Glomerular endothelial cell (primary cell): Measurements from ENCODE around the gene TREML4. TPM values are rescaled to one million over a fixed set of nuclear protein-coding genes. Genes with fewer than 3 reads are reported as not detected.

ENCODE experiments used
- DNase-seq: peaks from one replicate; pipeline ENCODE4 v3.0.0-alpha.2; 2011; ENCODE audit warnings: low read depth, low spot score; ENCODE audit errors: extremely low read depth
- total RNA-seq: library from RNA; depleted of rRNA; stranded (reverse); fragments of >200 nt; gene quantifications from 2 replicates; pipeline ENCODE4 v1.2.3, GENCODE V29; 2015

Gene TREML4
- total RNA-seq, 1 donor from 2014 or later = not detected

- no peak for DNase-seq
These were observed 55.5 kb downstream of the TREML4 start for GRCh38 chr6:41283600-41283999.

- DNase-seq = no peak
These were observed 56.6 kb downstream of the TREML4 start for GRCh38 chr6:41284726-41285125.

- no peak for DNase-seq
These were observed 58.6 kb downstream of the TREML4 start, which contains the start of gene TREM1 for GRCh38 chr6:41286544-41287346. TSS of gene TREM1 (minus strand) at chr6:41286682. CDS start at chr6:41286655, 27 bp downstream.

- no peak for DNase-seq
These were observed 60.0 kb downstream of the TREML4 start for GRCh38 chr6:41288030-41288753.

Other genes with a start within 250 kb of the TREML4 start
- gene UNC5CL, start 189.1 kb upstream of the TREML4 start, total RNA-seq = 0.10 TPM in 1 of 2 replicates, not detected in the other
- gene TSPO2, start 185.9 kb upstream of the TREML4 start, total RNA-seq = not detected in 2 replicates
- gene APOBEC2, start 175.1 kb upstream of the TREML4 start, total RNA-seq = not detected in 2 replicates
- gene OARD1, start 156.0 kb upstream of the TREML4 start, total RNA-seq = 7.8 and 15.2 TPM in 2 replicates
- 15.1 and 28.2 TPM in 2 replicates for gene NFYA, start 155.4 kb upstream of the TREML4 start, total RNA-seq
- not detected in 2 replicates for gene TREML1, start 74.0 kb upstream of the TREML4 start, total RNA-seq
- not detected in 2 replicates for gene TREM2, start 65.2 kb upstream of the TREML4 start, total RNA-seq
- gene TREML2, start 27.2 kb upstream of the TREML4 start, total RNA-seq = not detected in 2 replicates
- gene TREM1, start 58.3 kb downstream of the TREML4 start, total RNA-seq = not detected in 2 replicates
- gene NCR2, start 107.3 kb downstream of the TREML4 start, total RNA-seq = not detected in 2 replicates